ENCODE measurements around the gene DLX1.
"Not testable (repeated sequence)": the region's sequence is repeated elsewhere in the genome, so short reads cannot be mapped to it uniquely, and the experiment has no call there.

DLX1 gene

GRCh38 chr2:172048508-172049503 lies 36.5 kb upstream of the DLX1 start:
- Histone ChIP-seq H3K9ac (ENCODE audit: low read length in 5 of 5) (no peak overlapping the region), H3K27me3 (ENCODE audit: control insufficient read depth in 5 of 5, insufficient read depth in 4 of 5, low read length in 5 of 5) (no peaks in the 10 kb centered on the region), H3K36me3 (ENCODE audit: control insufficient read depth in 5 of 5, insufficient read depth in 5 of 5, low read length in 5 of 5) (no peaks in the 10 kb centered on the region), H3K4me3 (ENCODE audit: low read depth in 1 of 5, low read length in 5 of 5) (no peak overlapping the region), H3K4me1 (ENCODE audit: control insufficient read depth in 5 of 5, insufficient read depth in 5 of 5, low read length in 5 of 5) (peaks cover 0 to 4% (median 0%) of the 10 kb centered on the region in 5 donors), H3K27ac (ENCODE audit: low read depth, low read length) (no peak overlapping the region), H3K9me3 (ENCODE audit: control insufficient read depth in 5 of 5, low read length in 5 of 5) (no peaks in the 10 kb centered on the region)

- Histone ChIP-seq H3K36me3 (ENCODE audit: control insufficient read depth in 5 of 5, insufficient read depth in 5 of 5, low read length in 5 of 5) (no peaks in the 10 kb centered on the region), H3K27me3 (ENCODE audit: control insufficient read depth in 5 of 5, insufficient read depth in 4 of 5, low read length in 5 of 5) (no peaks in the 10 kb centered on the region), H3K4me3 (ENCODE audit: low read depth in 1 of 5, low read length in 5 of 5) (no peak overlapping the region), H3K27ac (ENCODE audit: low read depth, low read length) (no peak overlapping the region), H3K9ac (ENCODE audit: low read length in 5 of 5) (no peak overlapping the region), H3K4me1 (ENCODE audit: control insufficient read depth in 5 of 5, insufficient read depth in 5 of 5, low read length in 5 of 5) (peaks cover 0 to 4% (median 0%) of the 10 kb centered on the region in 5 donors), H3K9me3 (ENCODE audit: control insufficient read depth in 5 of 5, low read length in 5 of 5) (no peaks in the 10 kb centered on the region)
These were observed 35.7 kb upstream of the DLX1 start for GRCh38 chr2:172049567-172050120.

DNA sequence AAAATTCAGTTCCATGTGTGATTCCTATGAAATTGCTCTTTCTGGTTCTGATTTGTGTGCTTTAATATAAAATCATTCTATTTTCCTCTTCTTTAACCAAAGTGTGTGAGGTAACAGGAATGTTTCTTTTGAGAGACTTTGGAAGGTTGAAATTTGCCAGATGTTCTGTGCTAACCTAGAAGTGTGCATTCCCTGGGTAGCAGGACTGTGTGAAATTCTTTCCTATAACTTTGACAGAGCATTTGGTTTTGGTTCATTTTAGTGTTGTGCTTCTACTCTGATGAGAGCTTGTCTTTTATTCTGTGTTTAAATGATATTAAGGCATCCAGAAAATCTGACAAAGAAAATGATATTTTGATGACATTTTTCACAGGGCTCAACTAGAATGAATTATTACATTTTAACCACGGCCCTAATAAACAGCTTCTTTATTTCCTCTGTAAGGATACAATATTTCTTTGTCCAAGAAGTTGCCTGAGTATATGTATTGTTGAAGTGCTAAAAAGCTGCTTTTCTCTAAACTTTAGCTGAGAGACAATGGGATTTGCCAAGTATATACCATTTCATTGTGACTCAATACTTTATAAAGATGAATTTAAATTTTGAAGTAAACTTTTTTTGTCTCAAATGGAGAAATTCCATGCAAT lies 34.7 kb upstream of the DLX1 start:
- peaks cover 0 to 4% (median 0%) of the 10 kb centered on the region in 5 donors for H3K4me1 ChIP-seq (ENCODE audit: control insufficient read depth in 5 of 5, insufficient read depth in 5 of 5, low read length in 5 of 5)
- H3K9me3 ChIP-seq (ENCODE audit: control insufficient read depth in 5 of 5, low read length in 5 of 5) = no peaks in the 10 kb centered on the region
- H3K36me3 ChIP-seq (ENCODE audit: control insufficient read depth in 5 of 5, insufficient read depth in 5 of 5, low read length in 5 of 5) = no peaks in the 10 kb centered on the region
- H3K27ac ChIP-seq (ENCODE audit: low read depth, low read length) = no peak overlapping the region
- no peak overlapping the region for H3K9ac ChIP-seq (ENCODE audit: low read length in 5 of 5)
- no peaks in the 10 kb centered on the region for H3K27me3 ChIP-seq (ENCODE audit: control insufficient read depth in 5 of 5, insufficient read depth in 4 of 5, low read length in 5 of 5)
- no peak overlapping the region for H3K4me3 ChIP-seq (ENCODE audit: low read depth in 1 of 5, low read length in 5 of 5)

GRCh38 chr2:172052000-172052983 lies 33.0 kb upstream of the DLX1 start:
- Histone ChIP-seq H3K36me3 (ENCODE audit: control insufficient read depth in 5 of 5, insufficient read depth in 5 of 5, low read length in 5 of 5) (no peaks in the 10 kb centered on the region), H3K4me3 (ENCODE audit: low read depth in 1 of 5, low read length in 5 of 5) (no peak overlapping the region), H3K9me3 (ENCODE audit: control insufficient read depth in 5 of 5, low read length in 5 of 5) (no peaks in the 10 kb centered on the region), H3K27ac (ENCODE audit: low read depth, low read length) (no peak overlapping the region), H3K4me1 (ENCODE audit: control insufficient read depth in 5 of 5, insufficient read depth in 5 of 5, low read length in 5 of 5) (peaks cover 0 to 4% (median 0%) of the 10 kb centered on the region in 5 donors), H3K27me3 (ENCODE audit: control insufficient read depth in 5 of 5, insufficient read depth in 4 of 5, low read length in 5 of 5) (no peaks in the 10 kb centered on the region), H3K9ac (ENCODE audit: low read length in 5 of 5) (no peak overlapping the region)

- H3K4me3 ChIP-seq (ENCODE audit: low read depth in 1 of 5, low read length in 5 of 5) = no peak overlapping the region
- no peaks in the 10 kb centered on the region for H3K36me3 ChIP-seq (ENCODE audit: control insufficient read depth in 5 of 5, insufficient read depth in 5 of 5, low read length in 5 of 5)
- H3K27ac ChIP-seq (ENCODE audit: low read depth, low read length) = no peak overlapping the region
- no peak overlapping the region for H3K9ac ChIP-seq (ENCODE audit: low read length in 5 of 5)
- H3K4me1 ChIP-seq (ENCODE audit: control insufficient read depth in 5 of 5, insufficient read depth in 5 of 5, low read length in 5 of 5) = peaks cover 0 to 4% (median 0%) of the 10 kb centered on the region in 5 donors
- H3K27me3 ChIP-seq (ENCODE audit: control insufficient read depth in 5 of 5, insufficient read depth in 4 of 5, low read length in 5 of 5) = no peaks in the 10 kb centered on the region
- no peaks in the 10 kb centered on the region for H3K9me3 ChIP-seq (ENCODE audit: control insufficient read depth in 5 of 5, low read length in 5 of 5)
These were observed 31.8 kb upstream of the DLX1 start for GRCh38 chr2:172053486-172053885.

DNA sequence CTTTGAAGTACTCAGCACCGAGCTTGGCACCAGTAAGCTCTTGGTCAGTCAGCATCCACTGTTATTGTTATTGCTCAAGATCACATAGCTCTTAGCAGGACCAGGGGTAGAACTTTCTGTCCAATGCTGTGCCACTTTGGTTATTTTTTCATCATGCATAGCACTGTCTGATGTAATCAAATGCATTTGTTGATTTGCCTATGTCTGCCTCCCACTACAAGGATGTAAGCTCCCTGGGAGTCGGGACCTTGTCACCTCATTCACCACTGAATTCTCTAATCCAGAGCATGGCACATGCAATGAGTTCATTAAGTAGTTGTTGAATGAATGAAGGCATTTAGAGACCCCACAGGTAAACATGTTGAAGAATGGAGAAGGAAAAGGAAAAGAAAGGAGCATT lies 29.0 kb upstream of the DLX1 start:
- Histone ChIP-seq H3K9me3 (ENCODE audit: control insufficient read depth in 5 of 5, low read length in 5 of 5) (no peaks in the 10 kb centered on the region), H3K36me3 (ENCODE audit: control insufficient read depth in 5 of 5, insufficient read depth in 5 of 5, low read length in 5 of 5) (no peaks in the 10 kb centered on the region), H3K4me1 (ENCODE audit: control insufficient read depth in 5 of 5, insufficient read depth in 5 of 5, low read length in 5 of 5) (peaks cover 0 to 4% (median 0%) of the 10 kb centered on the region in 5 donors), H3K9ac (ENCODE audit: low read length in 5 of 5) (no peak overlapping the region), H3K27ac (ENCODE audit: low read depth, low read length) (no peak overlapping the region), H3K4me3 (ENCODE audit: low read depth in 1 of 5, low read length in 5 of 5) (no peak overlapping the region), H3K27me3 (ENCODE audit: control insufficient read depth in 5 of 5, insufficient read depth in 4 of 5, low read length in 5 of 5) (no peaks in the 10 kb centered on the region)

DNA sequence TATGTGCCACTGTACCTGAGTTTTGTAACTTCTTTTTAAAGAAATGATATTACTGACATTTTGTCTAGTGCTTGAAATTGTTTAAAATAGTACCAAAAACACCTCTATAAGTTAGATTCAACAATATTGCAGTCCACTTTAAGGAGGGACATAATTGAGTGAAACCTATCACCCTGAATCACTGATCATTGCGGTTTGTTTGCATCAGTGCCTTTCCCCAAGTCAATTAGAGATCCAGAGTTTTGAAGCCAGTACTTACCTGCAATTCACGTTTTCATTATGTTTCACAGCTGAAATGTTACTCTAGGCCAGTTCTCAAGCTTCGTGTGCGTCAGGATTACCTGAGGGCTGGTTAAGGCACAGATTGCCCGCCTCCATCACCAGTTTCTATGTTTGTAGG lies 26.6 kb upstream of the DLX1 start:
- Histone ChIP-seq H3K36me3 (ENCODE audit: control insufficient read depth in 5 of 5, insufficient read depth in 5 of 5, low read length in 5 of 5) (peaks cover 0 to 4% (median 3%) of the 10 kb centered on the region in 5 donors), H3K27ac (ENCODE audit: low read depth, low read length) (no peak overlapping the region), H3K4me1 (ENCODE audit: control insufficient read depth in 5 of 5, insufficient read depth in 5 of 5, low read length in 5 of 5) (no peaks in the 10 kb centered on the region), H3K9me3 (ENCODE audit: control insufficient read depth in 5 of 5, low read length in 5 of 5) (no peaks in the 10 kb centered on the region), H3K27me3 (ENCODE audit: control insufficient read depth in 5 of 5, insufficient read depth in 4 of 5, low read length in 5 of 5) (no peaks in the 10 kb centered on the region), H3K4me3 (ENCODE audit: low read depth in 1 of 5, low read length in 5 of 5) (no peak overlapping the region), H3K9ac (ENCODE audit: low read length in 5 of 5) (no peak overlapping the region)

- not testable (repeated sequence) for H3K36me3 ChIP-seq (ENCODE audit: control insufficient read depth in 5 of 5, insufficient read depth in 5 of 5, low read length in 5 of 5); H3K27me3 ChIP-seq (ENCODE audit: control insufficient read depth in 5 of 5, insufficient read depth in 4 of 5, low read length in 5 of 5); H3K9me3 ChIP-seq (ENCODE audit: control insufficient read depth in 5 of 5, low read length in 5 of 5); H3K4me1 ChIP-seq (ENCODE audit: control insufficient read depth in 5 of 5, insufficient read depth in 5 of 5, low read length in 5 of 5); H3K9ac ChIP-seq (ENCODE audit: low read length in 5 of 5); H3K4me3 ChIP-seq (ENCODE audit: low read depth in 1 of 5, low read length in 5 of 5); H3K27ac ChIP-seq (ENCODE audit: low read depth, low read length)
These were observed 25.2 kb upstream of the DLX1 start for GRCh38 chr2:172060118-172060517.

- no peaks in the 10 kb centered on the region for H3K9me3 ChIP-seq (ENCODE audit: control insufficient read depth in 5 of 5, low read length in 5 of 5)
- no peak overlapping the region for H3K4me3 ChIP-seq (ENCODE audit: low read depth in 1 of 5, low read length in 5 of 5)
- no peak overlapping the region for H3K9ac ChIP-seq (ENCODE audit: low read length in 5 of 5)
These were observed 22.8 kb upstream of the DLX1 start for GRCh38 chr2:172062402-172063004.

More at GRCh38 chr2:172062402-172063004, 22.8 kb upstream of the DLX1 start:
- peaks cover 0 to 6% (median 4%) of the 10 kb centered on the region in 5 donors for H3K36me3 ChIP-seq (ENCODE audit: control insufficient read depth in 5 of 5, insufficient read depth in 5 of 5, low read length in 5 of 5)
- no peaks in the 10 kb centered on the region for H3K4me1 ChIP-seq (ENCODE audit: control insufficient read depth in 5 of 5, insufficient read depth in 5 of 5, low read length in 5 of 5)
- no peaks in the 10 kb centered on the region for H3K27me3 ChIP-seq (ENCODE audit: control insufficient read depth in 5 of 5, insufficient read depth in 4 of 5, low read length in 5 of 5)
- H3K27ac ChIP-seq (ENCODE audit: low read depth, low read length) = no peak overlapping the region

Data from subcutaneous abdominal adipose tissue (tissue), 5 donors.